ENCODE results near the gene GP1BB.
A peak's percentile ranks its signal among the peaks of the same experiment; 100 is the strongest.

Gene GP1BB

DNA sequence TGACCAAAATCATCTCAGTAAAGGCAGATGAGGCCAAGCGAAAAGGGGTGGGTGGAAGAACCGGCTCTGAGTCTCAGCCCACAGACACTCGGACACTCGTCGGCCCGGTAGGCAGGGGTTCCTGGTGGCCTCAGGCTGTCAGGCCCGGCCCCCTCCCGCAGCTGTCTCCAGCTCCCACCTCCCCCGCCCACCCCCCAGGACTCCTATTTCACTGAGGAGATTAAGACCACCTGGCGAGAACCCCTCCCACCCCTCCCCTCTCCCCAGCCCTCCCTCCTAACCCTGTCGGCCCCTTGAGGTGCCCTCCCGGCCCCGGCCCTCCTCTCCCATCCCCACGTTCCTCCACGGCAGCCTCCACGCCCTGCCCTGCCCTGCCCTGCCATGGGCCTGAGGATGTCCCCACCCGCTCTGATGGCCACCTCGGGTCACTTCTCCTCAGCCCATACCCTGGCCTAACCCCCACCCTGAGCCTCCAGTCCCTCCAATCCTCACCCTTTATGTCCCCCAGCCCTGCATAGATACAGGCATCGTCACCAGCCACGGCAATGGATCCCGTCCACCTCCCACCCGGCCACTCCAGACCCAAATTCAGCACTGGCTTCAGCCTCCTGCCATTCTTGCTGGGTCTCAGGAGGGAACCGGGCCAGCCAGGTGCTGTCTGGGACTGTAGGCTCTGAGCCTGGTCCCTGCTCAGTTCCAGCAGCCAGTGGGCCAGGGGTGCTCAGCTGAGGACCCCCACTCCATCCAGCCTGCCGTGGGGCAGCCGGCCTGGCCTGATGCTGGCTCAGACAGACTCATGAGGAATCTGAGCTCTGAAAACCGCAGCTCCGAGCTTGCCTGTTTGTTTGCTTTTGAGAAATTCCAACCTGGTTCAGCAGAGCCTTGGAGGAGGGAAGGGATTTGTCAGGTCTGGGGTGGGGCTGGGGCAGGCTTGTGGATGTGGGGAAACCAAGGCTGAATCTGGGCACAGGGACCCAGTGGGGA lies 27.5 kb downstream of the GP1BB start:
- Histone ChIP-seq H3K4me1 (ENCODE audit: control insufficient read depth, insufficient read depth, low read length) (peaks cover 26% of the 10 kb centered on the region), H3K27me3 (ENCODE audit: control insufficient read depth, insufficient read depth, low read length) (peaks cover 21% of the 10 kb centered on the region), H3K9ac (ENCODE audit: low read depth, low read length) (no peak overlapping the region), H3K36me3 (ENCODE audit: insufficient read depth, low read length) (no peaks in the 10 kb centered on the region), H3K9me3 (replicated peaks; ENCODE audit: low read length) (no peaks in the 10 kb centered on the region), H3K4me2 (ENCODE audit: low read length) (no peak overlapping the region), H3K4me3 (ENCODE audit: low read length) (no peak overlapping the region)

DNA sequence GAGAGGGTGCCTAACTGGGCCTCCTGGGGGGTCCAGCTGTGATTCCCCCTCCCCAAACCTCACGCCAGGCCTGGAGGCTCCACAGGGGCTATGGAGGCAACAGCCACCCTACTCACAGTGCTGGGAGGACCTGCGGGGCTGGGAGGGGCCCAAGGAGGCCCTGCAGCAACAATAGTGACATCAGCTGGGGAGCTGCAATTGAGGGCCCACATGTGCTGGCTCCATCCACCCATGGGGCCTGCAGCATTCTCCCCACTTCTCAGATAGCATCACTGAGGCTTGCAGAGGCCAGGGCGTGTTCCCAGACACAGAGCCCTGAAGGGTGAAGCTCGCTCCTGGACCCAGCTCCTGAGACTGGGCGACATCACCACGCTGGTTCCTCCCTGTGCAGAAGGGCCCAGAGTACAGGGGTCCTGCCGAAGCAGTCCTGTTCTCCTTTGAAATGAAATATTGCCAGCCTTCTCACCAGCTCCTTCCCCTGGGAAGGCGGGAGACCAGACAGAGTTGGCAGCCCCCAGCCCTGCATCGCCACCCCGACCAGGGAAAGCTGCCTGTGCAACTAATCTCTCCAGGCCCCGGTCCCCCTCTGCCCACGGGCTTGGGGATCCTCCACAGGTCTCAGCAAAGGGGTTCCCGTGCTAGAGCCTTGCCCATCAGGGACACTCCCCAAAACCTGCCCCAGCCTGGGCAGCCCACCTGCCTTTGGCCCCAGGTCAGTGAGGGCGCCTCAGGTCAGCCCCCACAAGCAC lies 28.3 kb downstream of the GP1BB start:
- H3K4me1 ChIP-seq (ENCODE audit: control insufficient read depth, insufficient read depth, low read length) = peaks cover 18% of the 10 kb centered on the region
- no peaks in the 10 kb centered on the region for H3K9me3 ChIP-seq (replicated peaks; ENCODE audit: low read length)
- no peaks in the 10 kb centered on the region for H3K36me3 ChIP-seq (ENCODE audit: insufficient read depth, low read length)
- H3K27me3 ChIP-seq (ENCODE audit: control insufficient read depth, insufficient read depth, low read length) = peaks cover 29% of the 10 kb centered on the region
- H3K9ac ChIP-seq (ENCODE audit: low read depth, low read length) = no peak overlapping the region
- H3K4me3 ChIP-seq (ENCODE audit: low read length) = no peak overlapping the region
- no peak overlapping the region for H3K4me2 ChIP-seq (ENCODE audit: low read length)

DNA sequence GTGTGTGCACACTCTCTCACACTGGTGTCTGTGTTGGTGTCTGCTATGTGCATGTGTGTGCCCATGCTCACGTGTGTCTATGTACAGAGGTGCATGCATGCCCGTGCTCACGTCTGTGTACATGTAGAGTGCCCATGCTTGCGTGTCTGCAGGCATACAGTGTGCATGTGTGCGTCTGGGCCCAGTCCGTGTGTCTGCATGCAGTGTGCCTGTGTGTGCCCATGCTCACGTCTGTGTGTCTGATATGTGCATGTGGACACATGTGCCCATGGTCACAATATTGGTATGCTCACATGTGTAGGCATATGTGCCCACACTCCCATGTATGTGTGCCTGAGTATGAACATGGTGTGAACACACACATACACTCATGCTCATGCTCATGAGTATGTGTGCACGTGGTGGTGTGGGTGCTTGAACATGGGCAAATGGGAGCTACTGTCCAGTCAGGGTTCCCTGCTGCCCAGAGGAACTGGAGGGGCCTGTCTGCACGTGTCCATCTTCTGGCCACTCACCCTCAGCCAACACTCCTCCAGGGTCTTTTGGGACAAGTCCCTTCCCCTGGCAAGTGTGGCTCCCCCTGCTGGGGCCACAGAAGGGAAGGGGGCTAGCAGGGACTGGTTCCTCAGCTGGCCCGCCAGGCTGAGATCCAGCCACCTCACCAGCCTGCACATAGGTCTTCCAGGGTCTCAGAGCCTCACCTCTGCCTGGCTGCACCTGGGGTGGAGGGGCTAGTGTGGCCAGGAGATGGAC lies 29.9 kb downstream of the GP1BB start:
- H3K9me3 ChIP-seq (replicated peaks; ENCODE audit: low read length) = no peaks in the 10 kb centered on the region
- H3K36me3 ChIP-seq (ENCODE audit: insufficient read depth, low read length) = no peaks in the 10 kb centered on the region
- H3K27me3 ChIP-seq (ENCODE audit: control insufficient read depth, insufficient read depth, low read length) = peaks cover 29% of the 10 kb centered on the region

DNA sequence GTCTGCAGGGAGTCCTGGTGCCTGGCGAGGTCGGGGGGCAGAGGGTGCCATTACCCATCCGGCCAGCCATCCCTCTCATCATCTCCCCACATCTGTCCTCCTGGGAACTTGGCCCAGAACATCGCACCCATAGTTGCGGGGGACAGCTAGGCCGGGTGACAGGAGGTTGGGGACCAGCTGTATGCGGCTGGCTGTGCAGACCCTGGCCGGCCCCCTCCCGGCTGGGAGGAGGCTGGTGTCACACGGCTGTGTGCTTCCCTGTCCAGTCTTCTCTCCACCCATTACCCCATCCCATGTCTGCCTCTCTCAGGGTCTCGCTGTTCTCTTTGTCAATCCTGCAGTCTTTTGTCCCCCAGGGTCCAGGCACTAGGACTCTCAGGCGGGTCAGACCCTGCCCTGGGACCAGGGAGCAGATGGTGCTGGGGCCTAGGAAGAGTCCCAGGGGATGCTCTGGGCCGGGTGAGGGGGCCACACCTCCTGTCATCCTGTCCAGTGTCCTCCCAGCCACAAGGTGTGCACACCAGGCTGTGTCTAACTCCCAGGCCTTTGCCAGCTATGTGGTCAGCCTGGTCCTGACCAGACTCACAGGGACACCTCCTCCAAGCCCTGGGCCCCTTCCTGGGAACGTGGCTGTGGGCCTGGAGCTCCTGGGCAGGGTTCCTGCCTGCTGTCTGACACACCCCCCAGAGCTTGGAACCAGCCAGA lies 30.8 kb downstream of the GP1BB start:
- no peak overlapping the region for H3K4me2 ChIP-seq (ENCODE audit: low read length)
- H3K4me3 ChIP-seq (ENCODE audit: low read length) = no peak overlapping the region
- peaks cover 15% of the 10 kb centered on the region for H3K4me1 ChIP-seq (ENCODE audit: control insufficient read depth, insufficient read depth, low read length)
- H3K36me3 ChIP-seq (ENCODE audit: insufficient read depth, low read length) = no peaks in the 10 kb centered on the region
- no peaks in the 10 kb centered on the region for H3K9me3 ChIP-seq (replicated peaks; ENCODE audit: low read length)
- H3K9ac ChIP-seq (ENCODE audit: low read depth, low read length) = no peak overlapping the region
- peaks cover 29% of the 10 kb centered on the region for H3K27me3 ChIP-seq (ENCODE audit: control insufficient read depth, insufficient read depth, low read length)

More for the DNA sequence above, 29.9 kb downstream of the GP1BB start:
- Histone ChIP-seq H3K9ac (ENCODE audit: low read depth, low read length) (no peak overlapping the region), H3K4me2 (ENCODE audit: low read length) (no peak overlapping the region), H3K4me1 (ENCODE audit: control insufficient read depth, insufficient read depth, low read length) (peaks cover 17% of the 10 kb centered on the region), H3K4me3 (ENCODE audit: low read length) (no peak overlapping the region)

DNA sequence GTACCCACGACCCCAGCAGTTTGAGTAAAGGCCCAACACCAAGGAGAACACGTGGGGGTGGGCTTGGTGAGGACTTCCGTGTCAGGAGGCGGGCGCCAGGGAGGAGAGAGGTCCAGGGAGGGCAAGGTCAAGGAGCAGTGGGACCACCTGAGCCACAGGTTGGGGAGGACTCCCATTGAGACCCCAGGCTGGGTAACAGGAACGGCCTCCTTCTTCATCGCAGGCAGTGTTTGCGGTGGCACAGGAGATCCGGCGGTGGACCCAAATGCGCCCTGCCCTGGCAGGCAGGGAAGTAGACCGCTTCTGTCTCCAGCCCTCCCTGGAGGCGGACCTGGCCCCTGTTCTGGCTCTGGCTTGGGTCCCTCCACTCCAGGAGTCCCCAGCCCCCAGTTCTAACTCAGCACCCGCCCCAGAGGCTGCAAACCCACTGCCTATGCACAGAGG lies 31.4 kb downstream of the GP1BB start:
- Histone ChIP-seq H3K27me3 (ENCODE audit: control insufficient read depth, insufficient read depth, low read length) (peaks cover 29% of the 10 kb centered on the region), H3K4me2 (ENCODE audit: low read length) (peak overlapping the region; percentile 25), H3K9me3 (replicated peaks; ENCODE audit: low read length) (no peaks in the 10 kb centered on the region), H3K4me1 (ENCODE audit: control insufficient read depth, insufficient read depth, low read length) (peaks cover 9% of the 10 kb centered on the region), H3K9ac (ENCODE audit: low read depth, low read length) (no peak overlapping the region), H3K36me3 (ENCODE audit: insufficient read depth, low read length) (no peaks in the 10 kb centered on the region), H3K4me3 (ENCODE audit: low read length) (no peak overlapping the region)

DNA sequence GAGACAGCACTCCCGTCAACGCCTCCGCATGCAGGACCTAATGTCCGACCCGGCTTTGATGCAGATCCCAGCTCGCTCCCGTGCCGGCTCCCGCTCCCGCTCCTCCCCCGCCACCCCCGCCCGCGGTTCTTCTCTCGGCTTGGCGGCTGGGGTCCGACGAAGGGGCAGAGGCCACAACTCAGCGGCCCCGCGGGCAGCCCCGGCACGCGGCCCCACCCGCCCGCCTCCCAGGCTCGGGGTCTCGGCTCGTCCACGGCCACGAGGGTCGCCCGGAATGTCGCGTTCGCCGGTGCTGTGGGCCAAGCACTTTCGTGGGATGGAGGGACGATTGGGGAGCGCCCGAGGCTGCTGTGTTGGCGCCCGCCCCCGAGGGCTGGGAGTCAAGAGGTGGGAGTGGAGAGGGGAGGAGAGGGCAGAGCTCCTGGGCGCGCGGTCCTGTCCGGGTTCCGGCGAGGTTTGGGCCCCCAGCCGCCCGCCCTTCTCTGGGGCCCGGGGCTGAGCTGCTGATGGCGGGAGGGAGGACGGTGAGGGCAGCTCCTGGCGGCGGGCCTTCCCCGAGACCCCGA lies 31.9 kb downstream of the GP1BB start:
- peaks cover 29% of the 10 kb centered on the region for H3K27me3 ChIP-seq (ENCODE audit: control insufficient read depth, insufficient read depth, low read length)
- peak overlapping the region; percentile 25 for H3K4me2 ChIP-seq (ENCODE audit: low read length)
- H3K9me3 ChIP-seq (replicated peaks; ENCODE audit: low read length) = no peaks in the 10 kb centered on the region
- no peak overlapping the region for H3K4me3 ChIP-seq (ENCODE audit: low read length)
- H3K4me1 ChIP-seq (ENCODE audit: control insufficient read depth, insufficient read depth, low read length) = peaks cover 4% of the 10 kb centered on the region
- H3K9ac ChIP-seq (ENCODE audit: low read depth, low read length) = no peak overlapping the region
- H3K36me3 ChIP-seq (ENCODE audit: insufficient read depth, low read length) = no peaks in the 10 kb centered on the region

DNA sequence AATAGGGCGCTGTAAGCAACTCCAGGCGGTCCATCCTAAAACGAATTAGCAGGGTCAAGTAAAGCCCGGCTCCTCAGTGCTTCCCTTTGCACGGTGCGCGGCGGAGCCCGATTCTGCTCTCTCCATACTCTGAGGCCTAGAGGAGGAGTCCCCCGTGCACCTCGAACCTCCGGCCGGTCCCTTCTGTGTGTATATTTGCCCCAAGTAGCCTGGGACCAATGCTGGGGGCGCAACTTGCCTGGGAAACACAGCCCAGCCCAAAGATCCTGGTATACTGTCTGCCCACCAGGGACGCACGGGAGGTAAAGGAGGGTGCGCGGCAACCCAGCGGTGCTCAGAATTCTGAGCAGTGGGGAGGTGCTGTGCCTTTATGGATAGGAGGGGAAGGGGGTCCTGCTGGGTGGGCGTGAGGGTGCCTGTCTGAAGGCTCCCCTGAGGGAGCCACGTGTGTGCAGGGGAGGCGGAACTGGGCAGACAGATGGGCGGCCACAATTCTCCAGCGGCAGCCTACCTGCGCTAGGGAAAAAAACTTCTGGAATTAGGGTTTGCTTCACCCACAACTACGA lies 32.5 kb downstream of the GP1BB start:
- H3K9me3 ChIP-seq (replicated peaks; ENCODE audit: low read length) = no peaks in the 10 kb centered on the region
- H3K4me3 ChIP-seq (ENCODE audit: low read length) = no peak overlapping the region
- H3K36me3 ChIP-seq (ENCODE audit: insufficient read depth, low read length) = no peaks in the 10 kb centered on the region
- peaks cover 29% of the 10 kb centered on the region for H3K27me3 ChIP-seq (ENCODE audit: control insufficient read depth, insufficient read depth, low read length)
- H3K4me1 ChIP-seq (ENCODE audit: control insufficient read depth, insufficient read depth, low read length) = peaks cover 3% of the 10 kb centered on the region
- no peak overlapping the region for H3K4me2 ChIP-seq (ENCODE audit: low read length)
- H3K9ac ChIP-seq (ENCODE audit: low read depth, low read length) = no peak overlapping the region

DNA sequence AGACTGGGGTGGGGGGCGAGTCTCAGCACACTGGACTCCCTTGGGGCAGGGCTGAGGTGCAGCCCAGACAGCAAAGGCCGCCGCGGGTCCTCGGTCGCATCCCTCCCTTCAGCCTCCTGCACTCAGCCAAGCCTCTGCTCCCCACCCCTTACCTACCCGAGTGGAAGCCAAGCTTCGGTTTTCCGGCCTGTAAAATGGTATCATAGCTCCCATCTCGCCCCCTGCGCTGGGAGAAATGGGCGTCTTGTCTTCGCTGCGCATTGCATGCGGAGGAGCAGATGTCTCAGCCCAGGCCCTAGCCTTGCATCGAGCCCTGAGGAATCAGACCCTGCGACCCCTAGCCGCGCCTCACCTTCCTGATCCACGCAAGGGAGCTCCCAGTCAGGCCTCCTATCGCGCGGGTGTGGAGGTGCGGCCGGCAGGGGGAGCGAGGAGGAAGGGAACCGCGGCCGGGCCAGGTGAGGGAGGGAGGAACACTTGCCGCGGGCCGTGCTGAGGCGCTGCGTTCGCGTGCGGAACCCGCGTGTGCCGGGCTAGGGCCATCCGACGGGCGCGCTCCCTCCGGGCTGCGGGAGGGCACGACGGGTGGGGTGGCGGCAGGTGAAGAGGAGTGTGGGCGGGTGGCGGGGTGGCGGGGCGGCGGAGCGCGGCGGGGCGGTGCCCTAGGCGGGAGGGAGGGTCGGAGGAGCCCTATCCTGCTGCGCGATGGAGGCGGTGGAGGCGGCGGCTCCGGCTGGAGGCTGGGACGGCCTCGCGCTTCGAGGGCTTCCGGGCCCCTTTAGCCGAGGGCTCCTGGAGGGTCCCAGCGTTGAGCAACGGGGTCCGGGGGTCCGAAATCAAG lies 33.2 kb downstream of the GP1BB start:
- H3K9me3 ChIP-seq (replicated peaks; ENCODE audit: low read length) = no peaks in the 10 kb centered on the region
- H3K9ac ChIP-seq (ENCODE audit: low read depth, low read length) = no peak overlapping the region
- peaks cover 29% of the 10 kb centered on the region for H3K27me3 ChIP-seq (ENCODE audit: control insufficient read depth, insufficient read depth, low read length)

DNA sequence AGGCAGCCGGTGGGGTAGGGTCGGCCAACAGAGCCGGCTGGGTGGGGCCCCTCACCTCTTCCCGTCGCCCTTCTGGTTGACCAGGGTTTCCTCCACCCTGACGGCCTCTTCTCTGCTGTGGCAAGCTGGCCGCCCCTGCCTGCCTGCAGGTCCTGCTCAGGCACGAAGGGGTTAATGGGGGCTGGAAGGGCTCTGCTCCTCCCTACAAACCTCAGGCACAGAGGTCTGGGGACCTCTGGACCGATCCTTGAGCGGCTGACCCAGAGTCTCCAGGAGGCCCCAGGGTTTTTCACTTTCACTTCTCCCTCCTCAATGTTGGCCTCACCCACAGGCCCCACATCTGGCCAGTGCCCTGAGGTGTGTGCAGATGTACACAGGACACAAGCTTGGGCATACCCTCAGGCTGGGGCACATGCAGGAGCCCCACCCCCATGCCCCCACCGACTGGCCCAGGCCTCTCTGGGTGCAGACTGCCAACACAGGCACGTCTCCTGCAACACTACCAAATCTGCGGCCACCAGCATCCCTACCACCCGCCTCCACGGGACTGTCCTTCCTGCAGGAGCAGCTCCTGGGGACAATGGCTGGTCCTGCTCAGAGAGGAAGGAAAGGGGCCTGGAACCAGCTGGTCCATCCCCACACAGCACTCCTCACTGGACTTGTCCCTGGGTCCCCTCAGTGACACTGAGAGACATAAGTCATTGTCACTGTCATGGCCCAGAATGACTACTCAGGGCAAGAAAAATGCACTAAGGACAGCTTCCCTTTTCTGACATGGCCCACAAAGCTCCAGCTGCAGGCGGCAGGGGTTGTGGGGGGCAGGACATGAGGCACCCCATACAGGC lies 34.0 kb downstream of the GP1BB start:
- Histone ChIP-seq H3K36me3 (ENCODE audit: insufficient read depth, low read length) (no peaks in the 10 kb centered on the region), H3K27me3 (ENCODE audit: control insufficient read depth, insufficient read depth, low read length) (peaks cover 29% of the 10 kb centered on the region), H3K4me1 (ENCODE audit: control insufficient read depth, insufficient read depth, low read length) (no peaks in the 10 kb centered on the region), H3K9ac (ENCODE audit: low read depth, low read length) (no peak overlapping the region), H3K4me3 (ENCODE audit: low read length) (no peak overlapping the region), H3K4me2 (ENCODE audit: low read length) (no peak overlapping the region), H3K9me3 (replicated peaks; ENCODE audit: low read length) (no peaks in the 10 kb centered on the region)

More for the DNA sequence above, 33.2 kb downstream of the GP1BB start:
- H3K36me3 ChIP-seq (ENCODE audit: insufficient read depth, low read length) = no peaks in the 10 kb centered on the region
- H3K4me2 ChIP-seq (ENCODE audit: low read length) = no peak overlapping the region
- H3K4me1 ChIP-seq (ENCODE audit: control insufficient read depth, insufficient read depth, low read length) = no peaks in the 10 kb centered on the region
- no peak overlapping the region for H3K4me3 ChIP-seq (ENCODE audit: low read length)

All from skeletal muscle satellite cell (primary cell).